Measurements from ENCODE around the gene CHID1.
A peak's percentile ranks its signal among the peaks of the same experiment; 100 is the strongest.

CHID1 gene

DNA sequence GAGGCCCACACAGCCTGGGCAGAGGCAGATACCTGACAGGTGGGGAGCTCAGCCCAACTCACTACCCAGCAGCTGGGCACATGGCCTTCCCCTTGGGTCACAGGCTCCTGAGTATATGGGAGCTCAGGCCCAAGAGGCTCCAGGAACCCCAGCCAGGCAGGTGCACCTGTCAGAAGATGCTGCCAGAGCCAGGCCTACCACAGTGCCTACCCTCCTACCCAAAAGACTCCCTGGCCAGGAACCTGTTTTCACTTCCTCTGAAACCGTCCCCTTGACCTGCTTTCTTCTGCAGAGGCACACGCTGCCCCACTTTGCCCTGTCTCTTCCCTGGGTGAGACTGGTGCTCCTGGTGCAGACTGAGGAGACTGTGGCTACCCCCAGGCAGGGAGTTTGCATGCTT is 2.9 kb downstream of the CHID1 start:
- DNase-seq, result no peak

DNA sequence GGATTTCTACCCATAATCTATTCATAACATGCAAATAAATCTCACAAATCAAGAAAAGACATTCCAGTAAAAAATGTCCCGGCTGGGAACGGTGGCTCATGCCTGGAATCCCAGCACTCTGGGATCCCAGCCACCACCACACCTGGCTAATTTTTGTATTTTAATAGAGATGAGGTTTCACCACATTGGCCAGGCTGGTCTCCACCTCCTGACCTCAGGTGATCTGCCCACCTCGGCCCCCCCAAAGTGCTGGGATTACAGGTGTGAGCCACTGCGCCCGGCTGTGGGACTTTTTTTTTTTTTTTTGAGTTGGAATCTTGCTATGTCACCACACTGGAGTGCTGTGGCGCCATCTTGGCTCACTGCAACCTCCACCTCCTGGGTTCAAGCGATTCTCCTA is 4.7 kb downstream of the CHID1 start:
- DNase-seq, result no peak

DNA sequence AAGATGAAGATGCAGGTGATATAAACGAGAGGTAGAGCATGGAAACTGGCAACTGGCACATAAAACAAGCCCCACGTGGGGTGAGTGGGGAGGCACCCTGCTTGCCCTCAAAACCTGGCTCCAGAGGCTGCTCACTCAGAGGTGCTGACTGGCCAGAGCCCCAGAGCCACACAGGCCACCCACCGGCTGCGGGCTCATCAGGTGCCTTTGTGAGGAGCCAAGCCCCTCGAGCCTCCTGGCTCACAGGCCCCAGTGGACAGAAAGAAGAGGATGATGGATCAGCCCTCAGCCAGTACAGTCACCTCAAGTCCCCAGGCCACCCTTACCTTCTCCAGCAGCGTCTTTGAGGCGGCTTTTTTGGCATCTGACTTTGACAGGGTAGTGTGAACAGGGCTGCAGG is 6.2 kb downstream of the CHID1 start:
- DNase-seq, result no peak

DNA sequence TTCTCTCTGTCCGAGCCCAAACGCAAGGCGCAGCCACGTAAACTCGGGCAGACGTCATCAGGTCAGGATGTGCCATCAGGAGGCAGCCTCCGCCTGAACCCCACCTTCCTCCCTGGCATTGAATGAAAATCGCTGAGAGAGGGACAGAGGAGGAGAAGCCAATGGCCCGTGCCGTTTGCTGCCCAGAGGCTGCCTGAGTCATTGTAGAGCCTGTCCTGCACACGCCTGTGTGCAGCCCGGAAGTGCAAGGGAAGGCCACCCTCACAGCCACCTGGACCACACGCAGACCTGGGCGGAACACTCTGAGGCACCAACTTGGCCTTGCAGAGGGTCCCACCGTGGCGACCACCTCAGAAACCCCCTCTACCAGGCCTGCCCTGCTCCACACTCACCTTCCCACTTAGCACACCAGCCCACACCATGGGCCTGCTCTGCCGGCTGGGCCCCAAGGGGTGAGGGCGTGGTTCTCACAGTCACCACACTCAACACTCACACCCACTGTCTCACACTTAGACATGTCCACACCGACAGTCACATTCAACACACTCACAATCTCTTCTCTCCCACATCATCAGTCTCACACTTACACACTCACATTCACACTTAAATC is 9.1 kb downstream of the CHID1 start:
- no peak for DNase-seq

DNA sequence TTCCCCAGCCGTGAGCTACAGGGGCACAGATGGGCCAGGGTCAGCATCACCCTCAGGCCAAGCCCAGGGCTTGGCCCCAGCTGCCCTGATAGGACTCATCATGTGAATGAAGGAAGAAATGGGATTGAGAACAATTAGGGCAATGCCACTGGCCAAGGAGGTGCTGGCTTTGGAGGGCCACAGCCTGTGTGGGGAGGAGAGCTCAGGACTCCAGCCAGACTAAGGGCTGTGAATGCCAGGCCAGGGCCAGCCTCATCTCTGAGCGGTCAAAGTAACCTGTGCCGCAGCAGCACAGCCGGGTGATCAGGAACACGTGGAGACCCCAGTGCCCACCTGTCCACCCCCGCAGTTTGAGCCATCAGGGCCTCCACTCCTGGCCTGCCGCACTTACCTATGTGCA is 10.1 kb downstream of the CHID1 start:
- DNase-seq, result no peak

DNA sequence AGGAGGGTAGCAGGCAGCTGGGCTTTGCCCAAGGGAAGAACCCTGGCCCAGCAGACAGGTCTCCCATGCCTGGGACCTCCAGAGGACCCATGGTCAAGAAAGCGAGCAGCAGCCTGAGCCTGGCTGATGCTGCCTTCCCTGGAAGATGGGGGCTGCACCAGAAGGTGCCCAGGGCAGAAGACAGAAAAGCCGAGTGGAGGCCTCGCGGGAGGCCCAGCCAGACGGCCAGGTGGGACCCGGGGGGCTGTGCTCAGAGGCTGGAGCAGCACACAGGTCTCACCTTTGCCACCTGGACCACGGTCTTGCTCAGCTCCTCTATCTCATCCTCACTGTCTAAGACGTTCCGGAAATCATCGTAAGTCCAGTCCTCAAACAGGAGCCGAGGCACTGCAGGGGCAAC is 10.9 kb downstream of the CHID1 start:
- no peak for DNase-seq

DNA sequence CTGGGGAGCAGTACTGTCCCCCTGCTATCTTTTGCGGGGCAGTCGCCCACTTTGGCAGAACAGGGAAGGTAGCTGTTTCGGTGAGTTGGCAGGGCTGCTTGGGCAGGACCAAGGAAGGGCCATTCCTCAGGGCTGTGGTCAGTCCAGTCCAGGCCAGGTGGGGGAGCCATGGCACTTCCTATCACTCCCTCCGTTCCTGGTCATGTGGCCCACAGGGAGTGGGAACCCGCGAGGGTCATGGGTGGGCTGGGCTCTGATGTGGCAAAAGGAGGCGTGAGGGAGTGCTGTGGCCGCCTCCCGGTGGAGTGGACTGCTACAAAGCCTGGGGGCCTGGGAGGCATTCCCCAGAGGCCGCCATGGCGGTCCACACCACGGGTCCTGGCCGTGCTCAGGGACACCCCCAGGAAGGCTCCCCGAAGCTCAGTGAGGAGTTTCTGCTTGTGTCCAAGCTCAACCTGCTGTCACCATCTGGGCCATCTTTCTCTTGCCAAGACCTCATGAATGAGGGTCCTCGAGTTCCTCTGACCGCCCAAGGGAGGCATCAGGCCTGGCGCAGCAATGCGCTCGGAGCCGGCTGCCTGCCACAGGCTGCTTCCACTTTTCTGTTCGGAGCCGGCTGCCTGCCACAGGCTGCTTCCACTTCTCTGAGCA is 11.9 kb downstream of the CHID1 start:
- peak in 1 of 3 experiments; percentile 16 for DNase-seq

DNA sequence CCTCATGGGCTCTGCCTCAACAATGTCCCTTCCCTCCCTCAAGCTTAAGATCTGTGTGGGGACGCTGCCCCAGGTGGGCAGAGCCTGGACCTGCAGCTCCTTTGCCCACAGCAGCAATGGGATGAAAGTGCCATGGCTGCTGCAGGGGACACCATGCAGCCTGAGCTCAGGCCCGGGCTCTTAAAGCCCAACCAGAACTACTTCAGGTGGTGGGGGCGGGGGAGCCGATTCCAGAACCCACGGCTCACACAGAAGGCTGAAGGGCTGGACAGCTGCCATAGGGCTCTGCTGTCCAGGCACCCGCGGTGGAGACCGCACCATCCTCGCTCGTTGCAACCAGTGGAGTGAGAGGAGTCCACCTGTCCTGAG is 12.5 kb downstream of the CHID1 start:
- DNase-seq, result peak in 1 of 3 experiments; percentile 40

DNA sequence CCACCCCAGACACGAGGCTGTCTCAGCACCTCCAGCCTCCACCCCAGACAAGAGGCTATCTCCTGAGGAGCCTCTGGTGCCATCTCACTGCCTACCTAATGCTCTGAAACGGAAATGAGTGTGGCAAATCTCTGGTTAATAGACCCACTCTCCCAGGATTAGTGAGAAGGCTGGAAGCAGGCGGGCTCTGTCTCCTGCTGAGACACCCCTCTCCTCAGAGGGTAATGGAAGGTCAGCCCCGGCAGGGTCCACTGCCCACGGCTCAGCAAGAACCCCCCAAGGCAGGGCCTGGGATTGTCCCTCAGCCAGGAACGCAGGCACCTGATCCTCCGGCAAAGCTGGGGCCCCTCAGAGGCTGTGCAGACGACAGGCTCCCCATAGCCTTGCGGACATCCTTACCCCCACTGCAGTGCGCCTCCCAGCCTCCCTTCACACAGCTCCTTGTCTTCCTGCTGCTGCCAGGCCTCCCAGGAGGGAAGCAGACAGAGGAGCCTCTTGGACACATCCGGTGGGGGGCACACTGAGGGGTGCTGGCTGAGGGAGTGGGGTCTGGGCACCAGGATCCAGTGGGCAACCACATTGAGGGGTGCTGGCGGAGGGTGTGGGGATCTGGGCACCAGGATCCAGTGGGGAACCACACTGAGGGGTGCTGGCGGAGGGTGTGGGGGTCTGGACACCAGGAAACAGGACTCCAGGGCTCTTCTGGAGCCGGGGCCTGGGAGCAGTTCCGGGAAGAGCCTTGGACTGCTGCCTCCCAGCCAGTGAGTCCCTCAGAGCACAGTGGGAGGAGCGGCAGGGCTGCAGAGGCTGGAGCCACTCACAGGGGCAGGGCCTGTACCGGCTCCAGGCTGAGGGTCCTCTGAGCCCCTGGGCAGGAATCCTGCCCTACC is 13.1 kb downstream of the CHID1 start:
- no peak for DNase-seq

DNA sequence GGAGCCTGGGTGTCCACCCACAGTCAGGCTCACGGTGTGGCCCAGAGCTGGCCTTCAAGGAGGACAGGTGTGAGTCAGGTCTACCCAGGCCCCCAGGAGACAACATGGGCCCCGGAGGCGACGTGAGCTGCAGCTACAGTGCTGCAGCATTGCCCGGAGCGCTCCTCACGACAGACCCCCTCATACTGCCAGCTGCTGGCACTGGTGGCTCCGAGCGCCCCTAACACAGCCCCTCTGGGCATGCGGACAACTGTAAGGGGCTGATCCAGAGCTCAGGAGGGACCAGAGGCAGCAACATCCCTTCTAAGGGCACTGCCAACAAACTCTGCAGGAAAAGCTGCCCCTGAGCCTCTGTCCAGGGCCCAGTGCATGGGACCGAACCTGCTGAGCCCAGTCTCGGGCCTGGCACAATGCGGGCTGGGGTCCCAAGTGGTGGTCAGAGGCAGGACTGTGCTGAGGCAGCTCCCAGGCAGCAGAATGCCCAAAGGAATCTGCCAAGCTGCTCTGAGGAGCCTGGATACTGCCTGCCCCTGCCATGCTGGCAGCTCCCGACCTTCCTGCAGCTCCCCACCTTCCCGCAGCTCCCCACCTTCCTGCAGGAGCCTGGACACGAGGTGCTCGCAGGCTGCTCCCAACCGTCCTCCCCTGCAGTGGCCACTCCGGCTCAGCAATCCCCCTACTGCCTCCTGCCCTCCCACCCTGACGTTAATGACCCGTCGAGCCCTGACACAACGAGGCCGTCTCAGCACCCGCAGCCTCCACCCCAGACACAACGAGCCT is 15.1 kb downstream of the CHID1 start:
- DNase-seq, result no peak

DNA sequence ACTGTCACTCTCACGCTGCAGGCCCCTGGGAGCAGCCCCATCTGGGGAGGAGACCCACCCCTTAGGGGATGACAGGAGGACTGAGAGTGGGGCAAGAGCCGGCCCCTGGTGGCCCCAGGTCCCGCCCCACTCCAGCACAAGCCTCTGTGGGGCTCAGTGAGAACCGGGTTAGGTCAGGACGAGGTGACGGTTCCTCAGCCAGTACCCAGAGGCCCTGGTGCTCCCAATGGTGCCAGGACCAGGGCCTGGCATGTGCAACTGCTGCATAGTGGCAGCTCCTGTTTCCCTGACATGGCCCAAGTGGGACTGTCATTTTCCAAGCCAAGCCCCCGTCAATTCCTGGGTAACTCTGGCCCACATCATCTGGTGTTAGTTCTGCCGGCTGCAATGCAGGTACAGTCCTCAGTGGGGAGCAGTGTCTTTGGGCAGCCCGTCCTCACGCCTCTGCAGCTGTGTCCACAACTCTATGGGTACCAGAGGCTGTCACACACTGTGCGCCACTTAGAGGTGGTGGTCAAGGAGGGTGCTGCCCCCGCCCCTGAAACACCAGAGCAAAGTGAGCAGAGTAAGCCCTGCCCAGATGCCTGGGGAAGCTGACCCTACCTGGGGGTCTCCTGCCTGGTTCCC is 15.9 kb downstream of the CHID1 start:
- DNase-seq, result no peak

DNA sequence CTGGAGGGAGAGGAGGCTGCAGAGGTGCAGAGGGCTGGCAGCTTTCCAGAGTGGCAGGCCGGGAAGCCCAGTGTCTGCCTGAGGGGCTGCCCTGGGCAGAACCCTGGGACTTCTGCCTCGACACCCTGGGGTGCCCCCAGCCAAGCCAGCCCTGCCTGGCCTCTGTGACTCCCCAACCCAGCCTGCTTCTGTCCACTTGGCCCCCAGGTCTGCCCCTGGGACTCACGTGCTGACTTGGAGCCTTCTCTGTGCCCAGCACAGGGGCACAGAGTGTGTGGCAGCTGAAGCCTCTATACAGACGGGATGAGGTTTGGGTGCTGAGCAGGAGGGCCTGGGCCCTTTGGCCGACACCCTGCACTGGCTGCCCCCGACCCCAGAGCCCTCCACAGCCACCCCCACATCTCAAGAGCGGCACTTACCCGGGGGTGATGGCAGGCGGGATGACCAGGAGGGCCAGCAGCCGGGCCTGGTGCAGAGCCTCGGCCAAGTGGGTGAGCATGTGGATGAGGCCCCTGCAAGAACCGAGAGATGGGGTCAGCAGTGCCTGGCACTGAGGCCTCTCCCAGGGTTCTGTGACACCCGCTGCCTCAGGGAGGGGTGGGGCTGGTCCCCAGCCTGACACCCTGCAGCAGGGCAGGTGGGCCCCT is 17.5 kb downstream of the CHID1 start:
- DNase-seq, result no peak

DNA sequence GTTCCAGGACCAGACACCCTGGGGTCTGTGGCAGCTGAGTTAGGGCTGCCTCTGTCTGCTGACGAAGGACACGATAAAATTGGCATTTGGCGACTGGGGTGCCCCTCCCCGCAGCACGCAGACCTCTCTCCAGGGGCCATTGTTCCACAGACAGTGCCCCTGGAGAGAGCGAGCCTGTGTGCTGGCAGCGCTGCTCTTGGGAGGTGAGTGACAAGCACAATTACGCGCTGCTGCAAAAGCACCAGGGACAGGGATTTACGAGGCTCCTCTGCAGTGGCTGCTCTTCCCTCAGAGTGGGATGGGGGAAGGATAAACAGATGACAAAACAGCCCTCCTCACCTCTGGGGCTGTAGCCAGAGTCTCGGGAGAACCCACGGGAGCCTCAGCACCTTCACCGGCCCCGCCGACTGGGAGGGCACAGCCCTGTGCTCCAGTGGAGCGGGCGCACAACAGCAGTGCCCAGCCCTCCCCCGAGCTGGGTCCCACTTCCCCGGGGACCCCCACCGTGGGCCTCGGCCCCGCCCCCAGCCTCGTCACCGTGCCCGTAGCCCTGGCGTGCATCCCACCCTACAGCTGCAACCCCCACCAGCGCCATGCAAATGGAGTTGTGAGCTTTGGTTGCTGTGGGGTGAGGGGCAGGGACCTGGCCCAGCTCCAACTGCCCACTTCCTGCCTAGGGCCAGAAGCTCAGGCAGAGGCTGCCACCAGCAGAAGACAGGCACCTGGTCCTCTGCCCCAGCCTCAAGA is 19.6 kb downstream of the CHID1 start:
- DNase-seq, result peak in 2 of 3 experiments; percentile 71 to 84

DNA sequence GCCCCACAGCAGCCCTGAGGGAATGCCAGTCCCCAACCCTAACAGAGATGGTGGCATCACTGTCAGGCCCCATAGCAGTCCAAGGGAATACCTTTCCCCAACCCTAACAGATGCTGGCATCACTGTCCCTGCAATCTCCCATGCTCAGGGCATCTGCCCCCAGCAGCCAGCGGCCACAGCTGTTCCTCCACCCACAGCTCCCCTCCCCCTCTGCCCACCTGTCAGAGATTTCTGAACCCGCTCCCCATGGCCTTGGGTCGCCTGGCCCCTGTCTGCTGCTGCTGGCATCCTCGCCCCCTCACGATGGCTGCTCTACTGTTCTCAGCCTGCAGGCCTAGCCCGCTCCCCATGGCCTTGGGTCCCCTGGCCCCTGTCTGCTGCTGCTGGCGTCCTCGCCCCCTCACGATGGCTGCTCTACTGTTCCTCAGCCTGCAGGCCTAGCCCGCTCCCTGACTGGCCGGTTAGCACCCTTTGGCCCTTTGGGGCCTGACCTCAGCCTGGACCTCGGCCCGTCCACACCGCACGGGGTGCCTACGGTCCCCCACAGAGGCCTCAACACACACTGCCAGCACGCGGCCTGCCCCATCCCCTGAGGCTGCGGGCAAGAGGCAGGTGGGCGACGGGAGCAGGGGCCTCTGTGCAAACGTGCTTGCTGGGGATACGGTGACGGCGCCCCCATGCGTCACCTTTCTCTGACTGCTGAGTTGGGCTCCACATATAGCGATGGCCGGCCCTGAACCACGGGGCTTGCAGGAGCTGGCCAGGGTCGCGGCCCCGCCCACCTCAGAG is 20.7 kb downstream of the CHID1 start:
- no peak for DNase-seq

DNA sequence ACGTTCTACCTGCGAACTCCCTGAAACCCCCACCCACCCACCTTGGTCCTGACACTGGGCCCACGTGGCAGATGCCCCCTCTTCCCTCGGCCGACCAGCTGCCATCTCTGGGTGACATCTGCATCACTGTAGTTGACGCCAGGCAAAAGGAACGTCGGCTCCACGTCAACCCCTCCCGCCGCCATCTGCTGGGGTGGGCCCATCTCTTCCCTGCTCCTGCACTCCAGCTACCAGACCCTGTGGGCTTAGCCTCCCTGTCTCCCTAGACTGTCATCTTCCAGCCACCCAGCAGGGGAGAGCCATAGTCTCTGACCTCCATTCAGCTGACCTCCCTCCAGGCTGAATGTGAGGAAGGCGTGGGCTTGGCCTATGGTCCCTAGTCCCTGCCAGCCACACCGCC is 21.4 kb downstream of the CHID1 start:
- DNase-seq, result no peak

DNA sequence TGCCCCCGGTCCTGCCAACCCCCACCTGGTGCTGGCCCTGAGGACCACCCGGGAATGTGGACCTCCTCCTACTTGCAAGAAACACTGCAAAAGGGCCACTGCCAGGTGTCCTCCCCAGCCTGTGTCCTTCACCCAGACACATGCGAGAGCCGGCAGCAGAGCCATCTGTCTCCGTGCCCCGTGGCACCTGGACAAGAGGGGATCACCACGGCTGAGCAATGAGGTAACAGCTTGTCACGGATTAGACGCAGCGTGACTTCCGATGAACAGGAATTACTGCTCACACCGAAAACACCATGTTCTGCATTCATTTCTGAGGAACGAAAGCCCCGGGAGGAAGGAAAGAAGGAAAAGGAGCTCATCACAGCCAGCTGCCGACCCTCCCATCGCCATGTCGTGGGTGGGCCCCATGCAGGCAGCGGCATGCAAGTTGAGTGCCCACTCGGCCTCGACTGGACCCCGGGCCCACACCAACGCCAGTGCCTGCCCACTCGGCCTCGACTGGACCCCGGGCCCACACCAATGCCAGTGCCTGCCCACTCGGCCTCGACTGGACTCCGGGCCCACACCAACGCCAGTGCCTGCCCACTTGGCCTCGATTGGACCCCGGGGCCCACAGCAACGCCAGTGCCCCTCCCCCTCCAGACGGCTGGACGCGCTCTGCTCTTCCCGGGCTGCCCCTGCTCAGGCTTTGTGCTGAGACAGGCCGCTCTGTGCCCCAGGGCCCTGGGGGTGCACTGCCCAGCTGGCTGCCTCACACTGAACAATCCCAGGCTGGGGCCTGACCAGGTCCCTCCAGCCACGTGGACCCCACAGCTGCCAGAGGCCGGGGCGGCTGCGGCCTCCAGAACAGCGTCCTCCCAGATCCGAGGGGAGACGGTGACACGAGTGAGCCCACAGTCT is 22.0 kb downstream of the CHID1 start:
- DNase-seq, result no peak

DNA sequence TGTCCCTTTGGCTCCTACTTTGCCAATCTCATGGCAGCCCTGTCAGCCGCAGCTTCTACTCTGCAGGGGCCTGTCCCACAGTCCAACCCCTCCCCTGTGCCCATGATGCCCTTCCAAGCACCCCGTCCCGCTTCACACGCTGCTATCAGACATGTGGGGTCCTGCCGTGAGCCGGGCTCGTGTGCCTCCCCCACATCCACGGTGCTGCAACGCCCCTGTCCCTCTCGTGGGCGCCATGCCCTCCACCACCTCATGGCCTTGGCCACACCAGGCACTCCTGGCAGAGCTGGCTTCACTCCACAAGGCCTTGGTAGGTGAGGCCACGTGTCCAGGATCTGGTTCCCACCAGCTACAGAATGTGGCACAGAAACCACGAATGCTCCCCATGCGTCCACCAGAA is 23.0 kb downstream of the CHID1 start:
- DNase-seq, result no peak

DNA sequence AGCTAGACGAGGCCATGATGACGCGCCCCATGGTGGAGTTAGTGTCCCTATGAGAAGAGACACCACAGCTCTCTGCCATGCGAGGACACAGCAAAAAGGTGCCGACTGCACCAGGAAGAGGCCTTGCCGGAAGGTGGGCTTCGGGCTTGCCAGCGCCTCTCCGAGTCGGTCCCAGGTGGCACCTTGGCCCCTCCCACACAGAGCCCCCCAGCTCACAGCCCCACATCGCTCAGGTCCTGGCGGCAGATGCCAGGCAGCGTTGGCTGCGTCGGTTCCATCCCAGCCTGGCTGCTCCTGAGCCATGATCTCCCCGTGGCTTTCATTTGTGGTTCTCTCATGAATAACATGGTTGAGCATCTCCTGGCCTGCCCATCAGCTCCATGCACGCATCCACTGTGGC is 24.0 kb downstream of the CHID1 start:
- DNase-seq, result no peak

DNA sequence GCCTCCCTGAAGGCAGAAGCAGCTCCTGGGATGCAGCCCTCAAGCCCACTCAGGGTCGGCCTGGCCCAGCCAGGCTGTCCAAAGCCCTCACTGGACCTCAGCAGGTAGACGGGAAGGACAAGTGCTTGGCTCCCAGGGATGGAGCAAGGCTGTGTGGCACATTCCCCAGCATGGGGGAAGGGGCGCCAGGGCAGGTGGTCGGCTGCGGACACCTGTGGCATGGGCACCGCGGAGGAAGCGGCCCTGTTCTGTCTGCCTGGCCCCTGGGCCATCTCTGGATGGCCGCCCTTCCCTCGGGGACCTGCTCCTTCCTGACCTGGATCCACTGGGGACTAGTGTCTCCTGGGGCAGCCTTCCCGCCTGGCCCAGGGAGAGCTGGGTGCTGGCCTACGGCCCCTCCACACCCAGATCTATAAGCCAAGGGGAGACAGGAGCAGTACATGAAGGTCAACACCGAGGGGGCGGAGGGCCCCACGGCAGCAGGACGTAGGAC is 26.0 kb downstream of the CHID1 start:
- DNase-seq, result no peak

Data from NCI-H1417 (cell line).